Stomach smooth muscle (tissue), 2 donors: ENCODE data around the gene EIF4G3.
"Not testable (repeated sequence)": the region's sequence is repeated elsewhere in the genome, so short reads cannot be mapped to it uniquely, and the experiment has no call there.

Experiments used
- H3K27ac ChIP-seq: one replicate; pipeline ENCODE4 v1.7.0; 2013; ENCODE audit warnings: mild to moderate bottlenecking, low read length, inconsistent platforms
- H3K27me3 ChIP-seq, 2 donors: one replicate each; pipeline ENCODE4 v1.7.0; 2013; ENCODE audit warnings: low read length in 2 of 2; ENCODE audit not compliant: insufficient read depth in 2 of 2, control insufficient read depth in 1 of 2
- H3K36me3 ChIP-seq, 2 donors: one replicate each; pipeline ENCODE4 v1.7.0; 2013; ENCODE audit warnings: low read length in 2 of 2; ENCODE audit not compliant: control insufficient read depth in 2 of 2, insufficient read depth in 2 of 2
- H3K4me1 ChIP-seq: one replicate; pipeline ENCODE4 v1.7.0; 2013; ENCODE audit warnings: low read length; ENCODE audit not compliant: control insufficient read depth, insufficient read depth
- H3K4me3 ChIP-seq, 2 donors: one replicate each; pipeline ENCODE4 v1.7.0; 2013; ENCODE audit warnings: low read length in 2 of 2
- H3K9ac ChIP-seq, 2 donors: one replicate each; pipeline ENCODE4 v1.7.0; 2013; ENCODE audit warnings: low read length in 2 of 2, mild to moderate bottlenecking in 1 of 2
- H3K9me3 ChIP-seq, 2 donors: one replicate each; pipeline ENCODE4 v1.7.0; 2013; ENCODE audit warnings: low read length in 2 of 2; ENCODE audit not compliant: control insufficient read depth in 2 of 2
- donor health status: healthy.
- donor health status: Pancreatic carcinoma.

The EIF4G3 gene

DNA sequence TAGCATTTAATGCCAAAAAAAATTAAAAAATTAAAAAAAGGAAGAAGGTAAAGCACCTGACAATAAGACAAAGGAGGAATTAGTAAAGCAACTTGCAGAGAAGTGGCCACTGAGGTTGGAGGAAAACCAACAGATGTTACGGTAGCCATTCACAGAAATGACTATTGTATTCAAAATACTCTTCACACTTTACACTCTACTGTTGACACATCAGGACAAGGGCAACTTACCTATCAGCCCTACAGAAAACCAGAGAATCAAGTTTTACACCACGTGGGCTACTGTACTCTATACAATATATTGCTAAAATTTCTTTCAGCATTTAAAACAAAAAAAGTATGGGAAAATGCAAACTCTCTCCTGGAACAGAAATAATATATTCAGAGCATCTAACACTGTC lies 70.0 kb downstream of the EIF4G3 start:
- Histone ChIP-seq H3K36me3 (peaks cover 0 to 8% of the 10 kb centered on the region in 2 donors), H3K9ac (no peak overlapping the region), H3K4me3 (no peak overlapping the region), H3K4me1 (no peaks in the 10 kb centered on the region), H3K27me3 (no peaks in the 10 kb centered on the region), H3K9me3 (no peaks in the 10 kb centered on the region), H3K27ac (no peak overlapping the region)

DNA sequence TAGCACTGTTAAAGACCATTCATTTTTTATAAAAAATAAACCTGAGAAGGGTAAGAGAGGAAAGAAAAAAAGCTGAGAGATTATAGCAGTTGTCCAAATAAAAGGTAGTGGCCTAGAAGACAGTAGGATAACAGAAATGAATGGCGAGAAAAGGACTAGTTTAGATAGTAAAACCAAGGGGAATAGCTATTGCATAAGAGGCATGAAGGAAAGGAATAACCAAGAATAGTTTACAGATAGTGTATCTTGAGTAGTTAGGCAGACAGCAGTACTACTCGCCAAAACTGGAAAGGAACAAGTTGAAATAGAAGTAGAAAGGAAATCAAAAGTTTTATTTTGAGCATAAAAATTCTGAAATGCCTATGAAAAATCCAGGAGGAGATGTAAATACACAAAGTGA lies 70.5 kb downstream of the EIF4G3 start:
- Histone ChIP-seq H3K4me1 (no peaks in the 10 kb centered on the region), H3K4me3 (no peak overlapping the region), H3K36me3 (peaks cover 0 to 8% of the 10 kb centered on the region in 2 donors), H3K27me3 (no peaks in the 10 kb centered on the region), H3K9ac (no peak overlapping the region), H3K9me3 (no peaks in the 10 kb centered on the region), H3K27ac (no peak overlapping the region)

DNA sequence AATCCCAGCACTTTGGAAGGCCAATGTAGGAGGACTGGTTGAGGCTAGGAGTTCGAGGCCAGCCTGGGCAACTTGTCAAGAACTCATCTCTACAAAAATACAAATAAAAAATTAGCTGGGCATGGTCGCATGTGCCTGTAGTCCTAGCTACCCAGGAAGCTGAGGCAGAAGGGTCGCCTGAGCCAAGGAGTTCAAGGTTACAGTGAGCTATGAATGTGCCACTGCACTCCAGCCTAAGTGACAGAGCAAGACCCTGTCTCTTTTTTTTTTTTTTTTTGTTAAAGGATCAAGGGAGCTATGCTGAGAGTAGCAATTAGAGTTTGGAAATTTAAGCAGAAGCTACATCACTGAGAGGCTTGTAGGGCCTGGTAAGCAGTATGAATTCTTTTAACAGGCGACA lies 70.9 kb downstream of the EIF4G3 start:
- H3K36me3 ChIP-seq: peaks cover 0 to 8% of the 10 kb centered on the region in 2 donors
- H3K4me1 ChIP-seq: no peaks in the 10 kb centered on the region
- H3K9ac ChIP-seq: no peak overlapping the region
- no peak overlapping the region for H3K27ac ChIP-seq
- no peaks in the 10 kb centered on the region for H3K9me3 ChIP-seq
- H3K4me3 ChIP-seq: no peak overlapping the region
- no peaks in the 10 kb centered on the region for H3K27me3 ChIP-seq

DNA sequence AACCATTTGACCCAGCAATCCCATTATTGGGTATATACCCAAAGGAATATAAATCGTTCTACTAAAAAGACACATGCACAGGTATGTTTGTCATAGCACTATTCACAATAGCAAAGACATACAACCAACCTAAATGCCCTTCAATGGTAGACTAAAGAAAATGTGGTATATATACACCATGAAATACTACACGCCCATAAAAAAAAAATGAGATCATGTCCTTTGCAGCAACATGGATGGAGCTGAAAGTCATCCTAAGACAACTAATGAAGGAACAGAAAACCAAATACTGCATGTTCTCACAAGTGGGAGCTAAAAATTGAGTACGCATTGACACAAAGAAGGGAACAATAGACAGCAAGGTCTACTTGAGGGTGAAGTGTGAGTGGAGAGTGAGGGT lies 72.0 kb downstream of the EIF4G3 start:
- no peak overlapping the region for H3K9ac ChIP-seq
- no peak overlapping the region for H3K4me3 ChIP-seq
- H3K4me1 ChIP-seq: no peaks in the 10 kb centered on the region
- no peaks in the 10 kb centered on the region for H3K9me3 ChIP-seq
- peaks cover 0 to 8% of the 10 kb centered on the region in 2 donors for H3K36me3 ChIP-seq
- no peak overlapping the region for H3K27ac ChIP-seq
- H3K27me3 ChIP-seq: no peaks in the 10 kb centered on the region

DNA sequence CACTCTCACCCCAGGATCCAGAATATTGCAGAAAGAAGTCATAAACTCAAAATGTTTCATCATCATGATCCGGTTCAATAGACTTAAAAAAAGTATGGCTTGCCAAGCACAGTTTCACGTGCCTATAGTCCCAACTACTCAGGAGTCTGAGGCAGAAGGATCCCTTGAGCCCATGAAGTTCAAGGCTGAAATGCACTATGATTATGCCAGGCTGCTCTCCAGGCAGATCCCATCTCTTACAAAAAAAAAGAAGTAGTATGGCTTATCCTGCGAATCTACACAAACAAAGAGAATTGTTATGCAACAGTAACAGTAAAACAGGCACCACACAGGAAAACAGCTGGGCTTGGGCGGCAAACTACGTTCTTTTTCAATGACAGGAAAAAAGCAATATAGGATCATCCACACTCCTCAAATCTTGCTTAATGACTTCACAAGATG lies 76.2 kb downstream of the EIF4G3 start:
- Histone ChIP-seq H3K27me3 (no peaks in the 10 kb centered on the region), H3K9me3 (no peaks in the 10 kb centered on the region), H3K4me3 (no peak overlapping the region), H3K36me3 (peaks cover 0 to 8% of the 10 kb centered on the region in 2 donors), H3K9ac (no peak overlapping the region), H3K27ac (no peak overlapping the region), H3K4me1 (no peaks in the 10 kb centered on the region)

DNA sequence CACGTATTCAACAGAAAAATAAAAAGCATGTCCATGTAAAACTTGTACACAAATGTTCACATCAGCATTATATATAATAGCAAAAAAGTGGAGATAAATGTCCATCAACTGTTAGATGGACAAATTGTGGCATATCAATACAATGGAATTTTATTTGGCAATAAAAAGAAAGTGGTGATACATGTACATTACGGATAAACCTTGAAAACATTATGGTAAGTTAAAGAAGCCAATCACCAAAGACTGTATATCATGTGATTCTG lies 76.9 kb downstream of the EIF4G3 start:
- Histone ChIP-seq H3K36me3 (peaks cover 0 to 5% of the 10 kb centered on the region in 2 donors), H3K27ac (no peak overlapping the region), H3K4me3 (no peak overlapping the region), H3K4me1 (no peaks in the 10 kb centered on the region), H3K27me3 (no peaks in the 10 kb centered on the region), H3K9ac (no peak overlapping the region), H3K9me3 (no peaks in the 10 kb centered on the region)

DNA sequence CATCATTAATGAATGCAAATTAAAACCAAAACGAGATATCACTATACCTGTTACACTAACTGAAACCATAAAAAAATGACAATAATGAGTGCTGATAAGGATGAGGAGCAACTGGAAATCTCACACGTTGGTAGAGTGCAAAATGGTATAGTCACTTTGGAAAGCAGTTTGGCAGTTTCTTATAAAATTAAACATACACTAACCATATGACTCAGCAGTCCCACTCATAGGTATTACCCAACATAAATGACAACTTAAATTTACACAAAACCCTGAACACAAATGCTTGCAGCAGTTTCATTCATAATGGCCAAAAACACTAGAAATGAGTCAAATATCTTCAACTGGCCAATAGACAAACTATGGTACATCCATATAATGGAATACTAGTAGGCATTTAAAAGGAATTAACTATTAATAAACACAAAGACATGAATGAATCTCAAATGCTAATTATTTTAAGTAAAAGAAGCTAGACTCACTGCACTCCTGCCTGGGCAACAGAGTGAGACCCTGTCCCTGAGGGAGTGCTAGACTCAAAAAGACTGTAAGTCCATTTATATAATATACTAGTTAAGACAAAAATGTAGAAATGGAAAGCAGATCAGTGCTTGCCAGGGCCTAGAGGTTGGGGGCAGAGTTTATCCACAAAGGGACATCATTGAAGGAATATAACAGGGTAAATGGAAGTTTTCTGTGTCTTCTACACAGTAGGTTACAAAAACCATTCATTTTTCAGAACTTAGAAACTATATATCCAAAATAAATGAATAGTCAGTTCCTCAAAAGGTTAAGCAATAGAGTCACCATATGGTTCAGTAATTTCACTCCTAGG lies 77.4 kb downstream of the EIF4G3 start:
- no peak overlapping the region for H3K27ac ChIP-seq
- H3K9ac ChIP-seq: no peak overlapping the region
- no peaks in the 10 kb centered on the region for H3K9me3 ChIP-seq
- no peaks in the 10 kb centered on the region for H3K36me3 ChIP-seq
- no peaks in the 10 kb centered on the region for H3K27me3 ChIP-seq
- H3K4me3 ChIP-seq: no peak overlapping the region
- H3K4me1 ChIP-seq: no peaks in the 10 kb centered on the region

DNA sequence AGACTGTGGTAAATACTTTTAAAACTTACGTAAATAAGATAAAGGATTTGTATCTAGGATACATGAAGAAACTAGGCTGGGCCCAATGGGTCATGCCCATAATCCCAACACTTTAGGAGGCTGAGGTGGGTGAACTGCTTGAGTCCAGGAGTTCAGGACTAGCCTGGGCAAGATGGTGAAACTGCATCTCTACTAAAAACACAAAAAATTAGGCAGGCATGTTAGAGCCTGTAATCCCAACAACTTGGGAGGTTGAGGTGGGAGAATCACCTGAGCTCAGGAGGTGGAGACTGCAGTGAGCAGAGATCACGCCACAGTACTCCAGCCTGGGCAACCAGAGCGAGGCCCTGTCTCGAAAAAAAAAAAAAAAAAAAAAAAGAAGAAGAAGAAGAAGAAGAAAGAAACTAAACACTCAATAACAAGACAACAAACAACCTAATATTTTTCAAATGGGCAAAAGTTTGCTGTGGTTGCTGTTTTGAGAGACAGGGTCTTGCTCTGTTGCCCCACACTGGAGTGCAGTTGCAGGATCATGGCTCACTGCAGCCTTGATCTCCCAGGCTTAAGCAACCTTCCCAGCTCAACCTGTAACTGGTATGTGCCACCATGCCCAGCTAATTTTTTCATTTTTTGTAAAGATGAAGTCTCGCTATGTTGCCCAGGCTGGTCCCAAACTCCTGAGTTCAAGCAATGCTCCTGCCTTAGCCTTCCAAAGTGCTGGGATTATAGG lies 78.3 kb downstream of the EIF4G3 start:
- H3K4me3 ChIP-seq: no peak overlapping the region
- no peaks in the 10 kb centered on the region for H3K9me3 ChIP-seq
- no peak overlapping the region for H3K27ac ChIP-seq
- H3K4me1 ChIP-seq: no peaks in the 10 kb centered on the region
- H3K27me3 ChIP-seq: no peaks in the 10 kb centered on the region
- no peak overlapping the region for H3K9ac ChIP-seq
- H3K36me3 ChIP-seq: no peaks in the 10 kb centered on the region

DNA sequence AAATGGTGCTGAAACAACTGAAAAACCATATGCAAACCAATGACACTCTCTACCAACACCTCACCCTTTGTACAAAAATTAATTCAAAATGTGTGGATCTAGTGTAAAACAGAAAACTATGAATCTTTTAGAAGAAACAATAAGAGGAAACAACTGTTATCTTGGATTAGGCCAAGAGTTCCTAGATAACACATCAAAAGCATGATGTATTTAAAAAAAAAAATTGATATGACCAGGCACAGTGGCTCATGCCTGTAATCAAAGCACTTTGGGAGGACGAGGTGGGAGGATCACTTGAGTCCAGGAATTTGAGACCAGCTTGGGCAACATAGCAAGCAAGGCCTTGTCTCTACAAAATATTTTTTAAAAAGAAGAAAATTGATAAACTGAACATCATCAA lies 79.0 kb downstream of the EIF4G3 start:
- no peaks in the 10 kb centered on the region for H3K36me3 ChIP-seq
- no peaks in the 10 kb centered on the region for H3K4me1 ChIP-seq

DNA sequence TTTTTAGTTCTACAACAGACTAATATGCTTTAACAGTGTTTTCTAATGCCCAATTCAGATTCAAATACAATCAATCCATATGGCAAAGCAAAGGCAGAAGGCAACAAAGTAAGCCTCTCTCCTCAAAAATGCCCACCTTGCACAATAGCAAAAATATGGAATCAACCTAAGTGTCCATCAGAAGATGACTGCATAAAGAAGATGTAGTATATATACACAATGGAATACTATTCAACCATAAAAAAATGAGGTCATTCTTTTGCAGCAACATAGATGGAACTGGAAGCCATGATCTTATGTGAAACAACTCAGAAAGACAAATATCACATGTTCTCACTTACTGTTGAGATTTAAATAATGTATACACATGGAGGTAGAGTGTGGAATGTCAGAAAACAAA lies 80.7 kb downstream of the EIF4G3 start:
- no peak overlapping the region for H3K27ac ChIP-seq
- H3K9ac ChIP-seq: no peak overlapping the region
- no peaks in the 10 kb centered on the region for H3K27me3 ChIP-seq
- no peaks in the 10 kb centered on the region for H3K9me3 ChIP-seq
- no peak overlapping the region for H3K4me3 ChIP-seq
- H3K36me3 ChIP-seq: no peaks in the 10 kb centered on the region
- H3K4me1 ChIP-seq: peaks cover 4% of the 10 kb centered on the region

More for the DNA sequence above, 79.0 kb downstream of the EIF4G3 start:
- Histone ChIP-seq H3K9me3 (no peaks in the 10 kb centered on the region), H3K27ac (no peak overlapping the region), H3K27me3 (no peaks in the 10 kb centered on the region), H3K4me3 (no peak overlapping the region), H3K9ac (no peak overlapping the region)

DNA sequence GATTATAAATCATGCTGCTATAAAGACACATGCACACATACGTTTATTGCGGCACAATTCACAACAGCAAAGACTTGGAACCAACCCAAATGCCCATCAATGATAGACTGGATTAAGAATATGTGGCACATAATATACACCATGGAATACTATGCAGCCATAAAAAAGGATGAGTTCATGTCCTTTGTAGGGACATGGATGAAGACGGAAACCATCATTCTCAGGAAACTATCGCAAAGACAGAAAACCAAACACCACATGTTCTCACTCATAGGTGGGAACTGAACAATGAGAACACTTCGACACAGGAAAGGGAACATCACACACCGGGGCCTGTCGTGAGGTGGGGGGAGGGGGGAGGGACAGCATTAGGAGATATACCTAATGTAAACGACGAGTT lies 82.4 kb downstream of the EIF4G3 start:
- H3K27ac ChIP-seq, H3K9ac ChIP-seq, H3K9me3 ChIP-seq, H3K4me3 ChIP-seq, H3K4me1 ChIP-seq, H3K36me3 ChIP-seq, H3K27me3 ChIP-seq: not testable (repeated sequence)
